Adipocyte (in vitro differentiated cells): ENCODE results near the gene DOHH.

Experiments used
- DNase-seq: peaks from one replicate; pipeline ENCODE4 v3.0.0-alpha.2; 2015; ENCODE audit warnings: low read depth
- H3K27me3 ChIP-seq: replicated peaks from 2 replicates; pipeline ENCODE4 v1.7.0; 2013; ENCODE audit warnings: mild to moderate bottlenecking, low read length, moderate library complexity; ENCODE audit not compliant: control insufficient read depth, insufficient read depth
- H3K36me3 ChIP-seq: 2 replicates; pipeline ENCODE4 v1.7.0; 2013; ENCODE audit warnings: low read length, mild to moderate bottlenecking, moderate library complexity; ENCODE audit not compliant: control insufficient read depth, insufficient read depth, severe bottlenecking
- H3K4me1 ChIP-seq: 2 replicates; pipeline ENCODE4 v1.7.0; 2013; ENCODE audit warnings: mild to moderate bottlenecking, low read length, moderate library complexity; ENCODE audit not compliant: control insufficient read depth, insufficient read depth
- H3K4me3 ChIP-seq: 2 replicates; pipeline ENCODE4 v1.7.0; 2013; ENCODE audit warnings: mild to moderate bottlenecking, low read length, moderate library complexity
- H3K9ac ChIP-seq: 2 replicates; pipeline ENCODE4 v1.7.0; 2013; ENCODE audit warnings: mild to moderate bottlenecking, low read length, moderate library complexity
- H3K9me3 ChIP-seq: 2 replicates; pipeline ENCODE4 v1.7.0; 2013; ENCODE audit warnings: mild to moderate bottlenecking, low read length, moderate library complexity; ENCODE audit not compliant: control insufficient read depth

The DOHH gene

GRCh38 chr19:3479834-3480215 lies 20.6 kb downstream of the DOHH start:
- DNase-seq = no peak
- peaks cover 44% of the 10 kb centered on the region for H3K27me3 ChIP-seq
- H3K9ac ChIP-seq = no peak overlapping the region
- no peaks in the 10 kb centered on the region for H3K4me1 ChIP-seq
- no peaks in the 10 kb centered on the region for H3K9me3 ChIP-seq
- H3K36me3 ChIP-seq = no peaks in the 10 kb centered on the region
- no peak overlapping the region for H3K4me3 ChIP-seq

- no peak overlapping the region for H3K9ac ChIP-seq
- no peaks in the 10 kb centered on the region for H3K9me3 ChIP-seq
- no peak overlapping the region for H3K4me3 ChIP-seq
- H3K4me1 ChIP-seq = no peaks in the 10 kb centered on the region
- no peaks in the 10 kb centered on the region for H3K36me3 ChIP-seq
- peak; percentile 39 for DNase-seq
- peaks cover 40% of the 10 kb centered on the region for H3K27me3 ChIP-seq
Observed at GRCh38 chr19:3479177-3479833, 21.2 kb downstream of the DOHH start.

- no peak for DNase-seq
- Histone ChIP-seq H3K4me3 (no peak overlapping the region), H3K4me1 (no peaks in the 10 kb centered on the region), H3K36me3 (no peaks in the 10 kb centered on the region), H3K9ac (no peak overlapping the region), H3K9me3 (no peaks in the 10 kb centered on the region), H3K27me3 (peaks cover 39% of the 10 kb centered on the region)
Observed at GRCh38 chr19:3478409-3479176, 21.9 kb downstream of the DOHH start.

- H3K27me3 ChIP-seq = peaks cover 34% of the 10 kb centered on the region
- DNase-seq = no peak
- H3K4me3 ChIP-seq = no peak overlapping the region
- H3K9ac ChIP-seq = no peak overlapping the region
- no peaks in the 10 kb centered on the region for H3K9me3 ChIP-seq
- H3K4me1 ChIP-seq = no peaks in the 10 kb centered on the region
- no peaks in the 10 kb centered on the region for H3K36me3 ChIP-seq
Observed at GRCh38 chr19:3477951-3478350, 22.5 kb downstream of the DOHH start.

GRCh38 chr19:3477506-3477905 lies 23.0 kb downstream of the DOHH start:
- Histone ChIP-seq H3K9me3 (no peaks in the 10 kb centered on the region), H3K27me3 (peaks cover 32% of the 10 kb centered on the region), H3K9ac (no peak overlapping the region), H3K4me3 (no peak overlapping the region), H3K4me1 (no peaks in the 10 kb centered on the region), H3K36me3 (no peaks in the 10 kb centered on the region)
- no peak for DNase-seq

- H3K4me1 ChIP-seq = no peaks in the 10 kb centered on the region
- no peak overlapping the region for H3K4me3 ChIP-seq
Observed at GRCh38 chr19:3476830-3477229, 23.6 kb downstream of the DOHH start.

GRCh38 chr19:3475449-3475848 lies 25.0 kb downstream of the DOHH start:
- Histone ChIP-seq H3K9ac (no peak overlapping the region), H3K4me3 (no peak overlapping the region)

More at GRCh38 chr19:3476830-3477229, 23.6 kb downstream of the DOHH start:
- Histone ChIP-seq H3K36me3 (no peaks in the 10 kb centered on the region), H3K27me3 (peaks cover 25% of the 10 kb centered on the region), H3K9ac (no peak overlapping the region), H3K9me3 (no peaks in the 10 kb centered on the region)
- no peak for DNase-seq

GRCh38 chr19:3474614-3475013 lies 25.9 kb downstream of the DOHH start:
- Histone ChIP-seq H3K27me3 (peaks cover 12% of the 10 kb centered on the region), H3K9me3 (no peaks in the 10 kb centered on the region), H3K9ac (no peak overlapping the region), H3K4me3 (no peak overlapping the region), H3K36me3 (no peaks in the 10 kb centered on the region), H3K4me1 (no peaks in the 10 kb centered on the region)
- DNase-seq = no peak

More at GRCh38 chr19:3475449-3475848, 25.0 kb downstream of the DOHH start:
- H3K27me3 ChIP-seq = peaks cover 14% of the 10 kb centered on the region
- no peaks in the 10 kb centered on the region for H3K9me3 ChIP-seq
- DNase-seq = no peak
- H3K36me3 ChIP-seq = no peaks in the 10 kb centered on the region
- H3K4me1 ChIP-seq = no peaks in the 10 kb centered on the region

GRCh38 chr19:3474010-3474409 lies 26.5 kb downstream of the DOHH start:
- Histone ChIP-seq H3K9ac (no peak overlapping the region), H3K36me3 (no peaks in the 10 kb centered on the region), H3K4me1 (no peaks in the 10 kb centered on the region), H3K9me3 (no peaks in the 10 kb centered on the region), H3K27me3 (peaks cover 8% of the 10 kb centered on the region), H3K4me3 (no peak overlapping the region)
- no peak for DNase-seq

GRCh38 chr19:3471954-3472655 lies 28.4 kb downstream of the DOHH start:
- H3K9ac ChIP-seq = peak overlapping the region; percentile 7
- H3K4me1 ChIP-seq = no peaks in the 10 kb centered on the region
- no peaks in the 10 kb centered on the region for H3K36me3 ChIP-seq
- H3K4me3 ChIP-seq = no peak overlapping the region
- H3K27me3 ChIP-seq = no peaks in the 10 kb centered on the region
- no peaks in the 10 kb centered on the region for H3K9me3 ChIP-seq
- DNase-seq = peak; percentile 48

- Histone ChIP-seq H3K9ac (no peak overlapping the region), H3K9me3 (no peaks in the 10 kb centered on the region), H3K4me3 (no peak overlapping the region), H3K27me3 (no peaks in the 10 kb centered on the region), H3K4me1 (peaks cover 11% of the 10 kb centered on the region), H3K36me3 (peaks cover 4% of the 10 kb centered on the region)
- no peak for DNase-seq
Observed at GRCh38 chr19:3470500-3471128, 29.9 kb downstream of the DOHH start.
